ENCODE measurements around the gene ERBIN. TPM values are rescaled to one million over a fixed set of nuclear protein-coding genes. Genes with fewer than 3 reads are reported as not detected.
A peak's percentile ranks its signal among the peaks of the same experiment; 100 is the strongest.

ERBIN gene
- total RNA-seq, 1 experiment from 2014 or later = 143 TPM

GRCh38 chr5:65924366-65925043 lies 1.9 kb upstream of the ERBIN start:
- H3K4me1 ChIP-seq (replicated peaks; ENCODE audit: insufficient read depth) = peaks cover 21% of the 10 kb centered on the region
- H3K79me2 ChIP-seq (ENCODE audit: low read depth) = peaks cover 34% of the 10 kb centered on the region
- POLR2A ChIA-PET (ENCODE audit: unreplicated experiment) = interaction anchor here (0.6 to 1.3 kb wide), 5 partner anchors 17 to 112 kb away, joined by 3 to 12 read pairs (median 7); no protein-coding TSS in a partner anchor
- no peak for DNase-seq
- no peaks in the 10 kb centered on the region for H3K27me3 ChIP-seq (ENCODE audit: insufficient read depth, low read depth)
- TF ChIP-seq, protein P1, sequence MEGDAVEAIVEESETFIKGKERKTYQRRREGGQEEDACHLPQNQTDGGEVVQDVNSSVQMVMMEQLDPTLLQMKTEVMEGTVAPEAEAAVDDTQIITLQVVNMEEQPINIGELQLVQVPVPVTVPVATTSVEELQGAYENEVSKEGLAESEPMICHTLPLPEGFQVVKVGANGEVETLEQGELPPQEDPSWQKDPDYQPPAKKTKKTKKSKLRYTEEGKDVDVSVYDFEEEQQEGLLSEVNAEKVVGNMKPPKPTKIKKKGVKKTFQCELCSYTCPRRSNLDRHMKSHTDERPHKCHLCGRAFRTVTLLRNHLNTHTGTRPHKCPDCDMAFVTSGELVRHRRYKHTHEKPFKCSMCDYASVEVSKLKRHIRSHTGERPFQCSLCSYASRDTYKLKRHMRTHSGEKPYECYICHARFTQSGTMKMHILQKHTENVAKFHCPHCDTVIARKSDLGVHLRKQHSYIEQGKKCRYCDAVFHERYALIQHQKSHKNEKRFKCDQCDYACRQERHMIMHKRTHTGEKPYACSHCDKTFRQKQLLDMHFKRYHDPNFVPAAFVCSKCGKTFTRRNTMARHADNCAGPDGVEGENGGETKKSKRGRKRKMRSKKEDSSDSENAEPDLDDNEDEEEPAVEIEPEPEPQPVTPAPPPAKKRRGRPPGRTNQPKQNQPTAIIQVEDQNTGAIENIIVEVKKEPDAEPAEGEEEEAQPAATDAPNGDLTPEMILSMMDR (conservative IDR thresholded peaks at IDR 0.05) = no peak
- peak overlapping the region; percentile 73 for H3K4me3 ChIP-seq
- peak overlapping the region; percentile 90 for H2AFZ ChIP-seq
- peaks cover 24% of the 10 kb centered on the region for H3F3A ChIP-seq (ENCODE audit: insufficient read depth, low read depth)
- no peaks in the 10 kb centered on the region for H3K9me3 ChIP-seq (ENCODE audit: insufficient read depth, low read depth)
- H3K4me2 ChIP-seq = peak overlapping the region; percentile 85
- H3K36me3 ChIP-seq (ENCODE audit: low read depth) = no peaks in the 10 kb centered on the region
- TSS peak; percentile 75 for BruUV-seq (replicated peaks)
- CTCF ChIA-PET = interaction anchor here (0.5 to 1.0 kb wide), 2 partner anchors 163 to 201 kb away, joined by 4 read pairs; no protein-coding TSS in a partner anchor
- intact Hi-C loops (cut with micrococcal nuclease; ENCODE audit: unreplicated experiment) = loop anchor here (1.0 to 5.0 kb wide), 4 partner anchors 39 to 202 kb away; partner anchors contain the start of genes NLN and SGTB
- H3K9me2 ChIP-seq (ENCODE audit: insufficient read depth) = no peaks in the 10 kb centered on the region
- H4K20me1 ChIP-seq (ENCODE audit: insufficient read depth) = peaks cover 12% of the 10 kb centered on the region
- H3K27ac ChIP-seq = peak overlapping the region; percentile 90

DNA sequence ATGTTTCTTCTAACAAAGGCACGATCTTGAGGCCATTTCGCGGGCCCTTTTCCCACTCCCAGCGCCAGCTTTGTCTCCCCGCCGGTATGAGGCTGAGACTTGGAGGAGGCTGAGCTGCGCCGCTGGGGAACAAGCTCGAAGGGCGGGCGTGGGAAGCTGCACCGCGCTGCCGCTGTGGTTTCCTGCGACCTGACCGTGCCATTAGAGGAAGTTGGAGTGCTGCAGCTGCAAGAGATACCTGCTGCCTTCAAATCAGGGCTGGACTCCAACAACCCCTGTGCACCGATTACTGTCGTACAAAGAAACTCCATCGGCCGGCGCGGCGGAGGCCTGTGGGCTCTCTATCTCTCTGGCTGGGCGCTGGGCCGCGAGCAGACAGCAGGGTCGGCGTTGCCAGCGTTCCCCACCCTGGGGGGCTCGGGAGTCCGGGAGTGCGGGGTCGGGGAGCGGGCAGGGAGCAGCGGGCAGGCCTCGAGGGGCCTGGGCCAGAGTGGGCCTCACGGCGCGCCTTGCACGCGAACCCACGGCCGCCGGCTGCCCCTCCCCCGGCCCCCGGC lies 1.3 kb upstream of the ERBIN start:
- DNase-seq = peak; percentile 60 to 67
- peak overlapping the region; percentile 73 for H3K4me3 ChIP-seq
- no peaks in the 10 kb centered on the region; the same call in 1 of the 2 replicates for H3K36me3 ChIP-seq (ENCODE audit: low read depth)
- intact Hi-C loops (cut with micrococcal nuclease; ENCODE audit: unreplicated experiment) = loop anchor here (1.0 to 5.0 kb wide), 4 partner anchors 40 to 203 kb away; partner anchors contain the start of genes NLN and SGTB
- ChIA-PET CTCF (no interaction called here), POLR2A (ENCODE audit: unreplicated experiment) (interaction anchor here (0.6 to 2.0 kb wide), 3 partner anchors 17 to 114 kb away, joined by 4 to 22 read pairs (median 7); no protein-coding TSS in a partner anchor)
- H4K20me1 ChIP-seq (ENCODE audit: insufficient read depth) = peaks cover 18% of the 10 kb centered on the region
- H3K79me2 ChIP-seq (ENCODE audit: low read depth) = peaks cover 40% of the 10 kb centered on the region
- H3K9me3 ChIP-seq (ENCODE audit: insufficient read depth, low read depth) = no peaks in the 10 kb centered on the region
- H3K4me1 ChIP-seq (replicated peaks; ENCODE audit: insufficient read depth) = peaks cover 27% of the 10 kb centered on the region
- peak overlapping the region; percentile 90 for H2AFZ ChIP-seq
- H3K4me2 ChIP-seq = peak overlapping the region; percentile 85
- H3K27ac ChIP-seq = peak overlapping the region; percentile 90
- no peaks in the 10 kb centered on the region for H3K27me3 ChIP-seq (ENCODE audit: insufficient read depth, low read depth)
- H3F3A ChIP-seq (ENCODE audit: insufficient read depth, low read depth) = peaks cover 24% of the 10 kb centered on the region
- no TSS peak for BruUV-seq (replicated peaks)
- TF ChIP-seq, protein P1 (conservative IDR thresholded peaks at IDR 0.05) = no peak
- no peak for TF ChIP-seq EZH2 (IDR thresholded peaks at IDR 0.05; ENCODE audit: low read depth)
- no peaks in the 10 kb centered on the region for H3K9me2 ChIP-seq (ENCODE audit: insufficient read depth)

GRCh38 chr5:65925601-65926275 lies 637 bp upstream of the ERBIN start:
- ChIA-PET POLR2A (ENCODE audit: unreplicated experiment) (interaction anchor here (0.6 to 2.0 kb wide), 6 partner anchors 59 to 313 kb away, joined by 3 to 22 read pairs (median 10); no protein-coding TSS in a partner anchor), CTCF (interaction anchor here (0.6 kb wide), 1 partner anchor 117 kb away, joined by 4 read pairs; no protein-coding TSS in a partner anchor)
- intact Hi-C loops (cut with micrococcal nuclease; ENCODE audit: unreplicated experiment) = loop anchor here (1.0 to 5.0 kb wide), 5 partner anchors 40 to 203 kb away; partner anchors contain the start of genes NLN and SGTB
- peak; percentile 67 to 89 for DNase-seq
- Histone ChIP-seq H3K4me1 (replicated peaks; ENCODE audit: insufficient read depth) (peaks cover 31% of the 10 kb centered on the region), H3K27ac (peak overlapping the region; percentile 97), H3K79me2 (ENCODE audit: low read depth) (peaks cover 46% of the 10 kb centered on the region), H3K4me2 (peak overlapping the region; percentile 86), H3F3A (ENCODE audit: insufficient read depth, low read depth) (peaks cover 24% of the 10 kb centered on the region), H3K4me3 (peak overlapping the region; percentile 99), H3K27me3 (ENCODE audit: insufficient read depth, low read depth) (no peaks in the 10 kb centered on the region), H3K9me2 (ENCODE audit: insufficient read depth) (no peaks in the 10 kb centered on the region), H3K9me3 (ENCODE audit: insufficient read depth, low read depth) (no peaks in the 10 kb centered on the region), H4K20me1 (ENCODE audit: insufficient read depth) (peaks cover 23% of the 10 kb centered on the region), H3K36me3 (ENCODE audit: low read depth) (peaks cover 2% of the 10 kb centered on the region; the same call in 1 of the 2 replicates), H2AFZ (peak overlapping the region; percentile 79)
- BruUV-seq (replicated peaks) = TSS peak; percentile 6
- TF ChIP-seq EZH2 (IDR thresholded peaks at IDR 0.05; ENCODE audit: low read depth) = no peak

Data from PC-9 (cell line).